Measurements from ENCODE around the gene TAF4B.

GRCh38 chr18:26417190-26417589, 190.9 kb downstream of the TAF4B start:
- no peak for TF ChIP-seq CTCF (IDR thresholded peaks at IDR 0.05)
- TF ChIP-seq EZH2 (IDR thresholded peaks at IDR 0.05; ENCODE audit: borderline replicate concordance, insufficient read depth, low read depth, low read length, poor library complexity, severe bottlenecking) = no peak
